ENCODE measurements around the gene LMOD2. TPM values are rescaled to one million over a fixed set of nuclear protein-coding genes. Genes with fewer than 3 reads are reported as not detected.

LMOD2 gene
- total and polyA plus RNA-seq, 9 of the 15 experiments (the other 6 are each of a cell fraction or from before 2014, with no cell fraction given), result 0.04 TPM; not detected in 8

- Histone ChIP-seq H3K9me1 (ENCODE audit: control insufficient read depth, insufficient read depth, low read length) (no peaks in the 10 kb centered on the region), H3K36me3 (ENCODE audit: control insufficient read depth, insufficient read depth, low read length) (no peaks in the 10 kb centered on the region), H4K20me1 (replicated peaks; ENCODE audit: control insufficient read depth, insufficient read depth, low read length) (no peaks in the 10 kb centered on the region), H3K27ac (ENCODE audit: extremely low read depth, low read depth, low read length) (no peak overlapping the region), H3K4me2 (ENCODE audit: insufficient read depth, low read length) (no peak overlapping the region), H2AFZ (ENCODE audit: low read depth, low read length) (no peak overlapping the region), H3K79me2 (ENCODE audit: control insufficient read depth, insufficient read depth, low read length) (no peaks in the 10 kb centered on the region), H3K9me3 (replicated peaks; ENCODE audit: control insufficient read depth, insufficient read depth, low read depth, low read length) (no peaks in the 10 kb centered on the region), H3K9ac (ENCODE audit: insufficient read depth in 1 of 2, low read depth in 2 of 2, low read length in 2 of 2) (no peak overlapping the region), H3K4me3 (no peak overlapping the region), H3K4me1 (replicated peaks in 1 of 2; ENCODE audit: control insufficient read depth in 2 of 2, insufficient read depth in 2 of 2, low read length in 2 of 2) (peaks cover 0 to 10% of the 10 kb centered on the region in 2 experiments; a peak in 3 of 5 replicates), H3K27me3 (ENCODE audit: control insufficient read depth in 2 of 2, insufficient read depth in 2 of 2, low read length in 2 of 2) (no peaks in the 10 kb centered on the region)
- ATAC-seq, result peak; percentile 12; the same call in 1 of the 3 replicates
- in situ Hi-C loops (cut with MboI) (no loop called here), intact Hi-C loops (cut with micrococcal nuclease) (no loop called here)
- CTCF ChIA-PET (ENCODE audit: low intra/inter-chr PET ratio), result no interaction called here
- BruUV-seq (replicated peaks), result no TSS peak
- POLR2A ChIA-PET, result interaction anchor here (1.2 kb wide), 1 partner anchor 11 kb away, joined by 3 read pairs; no protein-coding TSS in a partner anchor
- DNase-seq (ENCODE audit: extremely low read depth in 1 of 4, low spot score in 3 of 4), result peak in 1 of 4 experiments; percentile 21
- FAIRE-seq, result no peak
- TF ChIP-seq RBM17 (IDR thresholded peaks at IDR 0.05; ENCODE audit: borderline replicate concordance, low read depth, low read length), result no peak
- peak; percentile 14; the same call in 1 of the 2 replicates for TF ChIP-seq MAFK (IDR thresholded peaks at IDR 0.05; ENCODE audit: low read length)
- no peak for TF ChIP-seq ESRRB (CRISPR knock-in tag; IDR thresholded peaks at IDR 0.05; ENCODE audit: borderline replicate concordance)
- TF ChIP-seq RCOR1 (IDR thresholded peaks at IDR 0.05; ENCODE audit: borderline replicate concordance in 1 of 2, low read depth in 2 of 2, low read length in 2 of 2), result peak in 1 of 2 experiments; percentile 54; a peak in 1 of 4 replicates
- peak; percentile 31; the same call in 1 of the 2 replicates for TF ChIP-seq EP300 (IDR thresholded peaks at IDR 0.05; ENCODE audit: low read length)
- 0 out of 2 replicates have a peak, but pooled peaks have one; percentile 25 for TF ChIP-seq ETV1 (tag; conservative IDR thresholded peaks at IDR 0.05; ENCODE audit: low read depth)
- no peak for TF ChIP-seq PBX2 (CRISPR knock-in tag; IDR thresholded peaks at IDR 0.05; ENCODE audit: low read depth)
- TF ChIP-seq PBX2 (tag; conservative IDR thresholded peaks at IDR 0.05; ENCODE audit: low read depth), result 0 out of 2 replicates have a peak, but pooled peaks have one; percentile 11
- no peak for TF ChIP-seq ZNF143 (CRISPR knock-in tag; IDR thresholded peaks at IDR 0.05)
- TF ChIP-seq ZKSCAN1 (IDR thresholded peaks at IDR 0.05; ENCODE audit: low read depth, low read length), result no peak
- 0 out of 2 replicates have a peak, but pooled peaks have one; percentile 12 for TF ChIP-seq ZNF584 (CRISPR knock-in tag; IDR thresholded peaks at IDR 0.05; ENCODE audit: low read depth)
- TF ChIP-seq MAFG (tag; conservative IDR thresholded peaks at IDR 0.05), result 0 out of 2 replicates have a peak, but pooled peaks have one; percentile 6
- TF ChIP-seq C11orf30 (IDR thresholded peaks at IDR 0.05; ENCODE audit: low read depth), result peak; percentile 57; the same call in 1 of the 2 replicates
- no peak for TF ChIP-seq EP400 (IDR thresholded peaks at IDR 0.05)
- TF ChIP-seq ELF2 (CRISPR knock-in tag; IDR thresholded peaks at IDR 0.05), result 0 out of 2 replicates have a peak, but pooled peaks have one; percentile 26
- peak; percentile 40; the same call in 1 of the 2 replicates for TF ChIP-seq JUND (IDR thresholded peaks at IDR 0.05; ENCODE audit: borderline replicate concordance, low read depth, low read length)
- no peak; the same call in 2 of the 3 replicates for TF ChIP-seq JUND (tag; IDR thresholded peaks at IDR 0.05; ENCODE audit: borderline replicate concordance, low read depth, low read length)
- TF ChIP-seq NR2C2 (CRISPR knock-in tag; IDR thresholded peaks at IDR 0.05), result no peak
- TF ChIP-seq NR2C2 (tag; IDR thresholded peaks at IDR 0.05), result peak; percentile 44; the same call in 1 of the 2 replicates
- TF ChIP-seq NFE2 (IDR thresholded peaks at IDR 0.05; ENCODE audit: low read depth), result peak; percentile 70
- TF ChIP-seq HMBOX1 (IDR thresholded peaks at IDR 0.05), result peak; percentile 90
- no peak for TF ChIP-seq ZNF699 (CRISPR knock-in tag; IDR thresholded peaks at IDR 0.05; ENCODE audit: insufficient replicate concordance)
Measured at GRCh38 chr7:123612024-123612423, 43.6 kb upstream of the LMOD2 start.
